Activated CD4-positive, alpha-beta T cell treated with anti-CD3 and anti-CD28 coated beads, Interleukin-2, Interleukin-6, amounts not matched to agents 100 ng/mL and 50 ng/mL, durations not matched to agents 16 hours and 8 hours (primary cell): ENCODE data around the gene TRIM71.
A peak's percentile ranks its signal among the peaks of the same experiment; 100 is the strongest.
"Not testable (repeated sequence)": the region's sequence is repeated elsewhere in the genome, so short reads cannot be mapped to it uniquely, and the experiment has no call there.

Experiments
- DNase-seq: peaks from one replicate; pipeline ENCODE4 v3.0.0-alpha.2; 2020

Gene TRIM71

DNA sequence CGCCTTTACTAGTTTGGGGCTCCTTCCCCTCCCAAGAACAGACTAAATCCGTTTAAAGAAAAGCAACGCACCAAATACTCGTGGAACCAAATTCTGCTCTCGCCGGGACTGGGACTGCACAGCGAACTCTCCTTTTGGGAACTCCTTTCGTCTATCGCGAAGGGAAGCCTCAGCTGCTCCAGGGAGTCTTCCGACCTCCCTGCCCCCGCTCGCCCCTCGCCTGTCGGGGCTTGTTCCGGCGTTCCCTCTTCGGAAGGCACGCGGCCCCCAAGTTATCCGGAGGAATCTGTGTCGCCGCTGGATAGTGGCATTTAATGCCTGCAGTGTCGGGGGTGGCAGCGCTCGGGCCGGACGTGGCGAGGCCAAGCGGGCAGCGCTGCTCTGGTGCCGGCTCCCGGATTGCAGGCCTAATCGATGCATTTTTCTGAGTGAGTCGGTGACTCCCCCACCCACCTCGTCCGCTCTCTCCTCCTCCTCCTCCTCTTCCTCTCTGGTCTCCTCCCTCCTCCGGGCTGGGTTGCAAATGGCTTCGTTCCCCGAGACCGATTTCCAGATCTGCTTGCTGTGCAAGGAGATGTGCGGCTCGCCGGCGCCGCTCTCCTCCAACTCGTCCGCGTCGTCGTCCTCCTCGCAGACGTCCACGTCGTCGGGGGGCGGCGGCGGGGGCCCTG lies at the start of gene TRIM71:
TSS of gene TRIM71 (plus strand) at position 440 of the 671 bp plus-strand sequence. CDS start at position 524, 84 bp downstream.
- DNase-seq: peak; percentile 36

DNA sequence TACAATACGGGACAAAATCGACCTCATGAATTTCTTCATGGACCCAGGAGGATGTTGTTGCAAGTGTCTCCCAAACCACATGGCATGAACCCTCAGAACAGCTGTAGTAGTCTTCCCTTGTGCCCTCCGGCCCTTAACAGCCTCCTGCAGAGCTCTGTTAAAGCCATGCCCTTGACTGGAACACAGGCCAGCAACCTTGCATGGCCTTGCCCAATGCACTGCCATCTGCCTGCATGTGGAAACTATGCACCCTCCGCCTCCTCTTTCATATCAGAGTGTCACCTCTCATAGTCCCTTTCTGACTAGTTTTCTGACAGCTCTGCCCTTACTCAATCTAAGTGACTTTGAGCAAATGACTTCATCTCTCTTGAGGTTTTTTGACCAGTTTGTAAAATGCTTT lies 39.4 kb upstream of the TRIM71 start:
- DNase-seq: peak; percentile 19

DNA sequence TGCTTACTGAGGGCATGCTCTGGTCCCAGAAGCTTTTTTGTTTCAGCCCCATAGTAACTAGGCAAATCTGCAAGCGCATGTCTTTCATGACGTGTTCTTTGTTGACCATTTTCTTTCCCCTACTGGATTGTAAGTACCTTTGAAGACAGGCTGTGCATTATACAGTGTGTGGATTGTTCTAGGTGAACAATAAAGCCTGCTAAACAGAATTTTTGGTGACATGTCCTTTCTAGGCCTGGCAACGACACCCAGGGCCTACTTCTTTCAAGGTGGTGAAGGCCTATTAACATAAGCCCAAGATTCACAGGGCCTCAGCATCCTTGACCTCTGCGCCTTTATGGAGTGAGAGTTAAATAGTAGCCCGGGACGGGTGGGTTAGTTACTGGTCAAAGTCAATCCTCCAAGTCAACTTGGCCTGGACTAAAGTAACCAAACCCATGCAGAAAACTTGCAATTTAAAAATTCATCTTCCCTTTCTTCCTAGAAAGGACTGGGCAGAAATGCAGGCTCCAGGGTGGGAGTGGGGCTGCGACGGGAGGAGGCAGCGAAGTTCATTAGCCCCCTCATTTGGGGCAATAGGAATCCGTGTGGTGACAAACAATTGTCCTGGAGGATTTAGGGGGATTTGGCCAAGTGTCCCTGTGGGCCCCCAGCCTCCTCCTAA lies 37.6 kb upstream of the TRIM71 start:
- DNase-seq: no peak

DNA sequence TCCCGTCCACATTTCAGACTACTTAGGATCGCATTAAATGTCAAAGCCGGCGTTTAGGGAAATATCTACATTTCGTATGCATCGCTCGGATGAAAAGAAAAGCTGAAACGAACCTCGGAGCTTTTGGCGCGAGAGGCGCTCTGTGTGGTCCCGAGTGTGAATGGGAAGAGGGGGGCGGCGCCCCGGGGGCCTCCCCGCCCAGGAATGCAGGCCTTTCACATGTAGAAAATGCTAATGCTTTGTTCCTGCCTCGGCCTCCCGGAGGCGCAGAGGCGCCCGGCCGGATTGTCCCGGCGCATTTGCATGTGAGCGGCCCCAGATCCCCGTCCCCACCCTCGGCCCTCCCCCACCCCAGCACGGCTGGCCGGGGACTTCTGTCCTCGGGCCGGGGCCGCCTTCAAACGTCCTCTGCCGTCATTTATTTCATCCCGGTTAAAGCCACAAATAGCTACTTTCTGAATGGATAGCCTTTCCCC lies 37.0 kb upstream of the TRIM71 start:
- DNase-seq: no peak

DNA sequence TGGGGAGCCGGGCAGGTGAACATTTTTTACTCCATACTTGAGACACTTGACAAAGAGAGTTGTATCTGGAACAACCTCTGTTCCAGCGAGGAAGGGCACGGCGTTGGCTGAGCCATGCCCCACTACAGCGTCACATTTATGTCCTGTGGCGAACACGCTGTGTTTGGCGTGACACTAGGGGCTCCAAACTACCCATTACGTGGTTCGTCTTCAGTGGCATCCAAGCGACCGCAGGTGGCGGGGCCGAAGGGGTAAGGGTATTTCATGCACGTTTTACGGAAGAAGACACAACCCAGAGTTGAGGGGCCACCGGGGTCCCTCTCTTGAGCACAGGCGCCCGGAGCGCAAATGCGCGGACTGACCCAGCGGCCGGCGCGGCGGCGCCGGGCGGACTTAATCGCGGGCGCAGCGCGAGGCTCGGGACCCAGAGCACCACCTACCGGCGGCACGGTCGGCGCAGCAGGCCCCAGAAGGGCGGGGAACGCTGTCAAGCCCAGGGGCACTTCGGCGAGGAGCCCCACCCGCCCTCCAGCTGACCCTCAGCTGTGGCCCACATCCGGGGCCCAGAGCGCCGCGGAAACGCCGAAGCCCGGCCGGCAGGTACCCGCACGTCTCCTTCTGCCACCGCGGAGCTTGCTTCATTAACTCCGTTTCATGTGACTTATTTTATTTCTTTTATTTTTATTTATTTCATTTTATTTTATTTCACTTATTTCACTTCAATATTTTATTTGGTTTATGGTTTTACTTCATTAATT lies 36.4 kb upstream of the TRIM71 start:
- DNase-seq: peak; percentile 83

- not testable (repeated sequence) for DNase-seq
These were observed 35.9 kb upstream of the TRIM71 start for GRCh38 chr3:32781969-32782270.

- DNase-seq: no peak
These were observed 35.4 kb upstream of the TRIM71 start for GRCh38 chr3:32782407-32782806.

DNA sequence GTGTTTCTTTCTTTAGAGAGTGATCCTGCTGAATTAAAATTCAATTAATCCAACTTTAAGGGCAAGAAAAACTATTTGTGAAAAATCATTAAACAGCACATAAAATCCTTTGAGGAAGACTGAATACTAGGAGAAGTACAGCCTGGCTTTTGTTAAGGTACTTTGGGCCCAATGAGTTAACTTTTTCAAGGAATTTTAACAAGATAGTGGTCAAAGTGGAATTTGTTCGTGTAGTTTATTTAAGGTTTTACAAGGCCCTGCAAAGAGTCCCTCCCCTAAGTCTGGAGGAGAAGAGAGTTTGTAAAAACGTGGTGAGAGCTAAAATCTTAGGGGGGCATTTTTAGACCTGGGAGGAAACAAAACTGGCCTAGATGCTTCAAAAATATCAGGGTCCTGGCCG lies 26.0 kb upstream of the TRIM71 start:
- no peak for DNase-seq

- DNase-seq: no peak
These were observed 23.1 kb upstream of the TRIM71 start for GRCh38 chr3:32794487-32795308.

DNA sequence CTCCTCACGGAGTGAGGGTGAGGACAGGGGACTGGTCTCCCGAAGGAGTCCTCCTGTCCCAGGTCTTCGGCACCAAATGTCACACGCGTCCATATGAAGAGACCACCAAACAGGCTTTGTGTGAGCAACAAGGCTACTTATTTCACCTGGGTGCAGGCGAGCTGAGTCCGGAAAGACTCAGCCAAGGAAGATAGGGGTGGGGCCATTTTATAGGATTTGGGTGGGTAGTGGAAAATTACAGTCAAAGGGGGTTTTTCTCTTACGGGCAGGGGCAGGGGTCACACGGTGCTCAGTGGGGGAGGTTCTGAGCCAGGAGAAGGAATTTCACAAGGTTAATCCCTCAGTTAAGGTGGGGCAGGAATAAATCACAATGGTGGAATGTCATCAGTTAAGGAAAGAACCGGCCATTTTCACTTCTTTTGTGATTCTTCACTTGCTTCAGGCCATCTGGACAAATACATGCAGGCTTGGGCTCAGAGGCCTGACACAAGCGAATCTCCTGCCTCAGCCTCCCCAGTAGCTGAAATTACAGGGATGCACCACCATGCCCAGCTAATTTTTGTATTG lies 21.3 kb upstream of the TRIM71 start:
- not testable (repeated sequence) for DNase-seq

DNA sequence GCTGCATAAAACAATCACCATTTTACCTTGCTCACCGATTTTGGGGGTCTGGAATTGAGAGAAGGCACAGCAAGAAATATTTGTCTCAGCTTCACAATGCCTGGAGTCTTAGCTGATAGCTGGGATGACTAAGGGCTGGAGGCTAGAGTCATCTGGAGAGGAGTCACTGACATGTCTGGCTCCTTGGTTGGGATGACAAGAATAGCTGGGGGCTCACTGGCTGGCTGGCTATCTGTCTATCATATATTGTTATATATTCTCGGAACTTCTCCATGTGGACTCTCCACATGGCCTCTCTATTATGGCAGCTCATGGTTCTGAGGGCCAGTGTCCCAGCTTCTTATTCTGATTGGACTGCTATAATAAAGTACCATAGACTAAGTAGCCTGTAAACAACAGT lies 20.0 kb upstream of the TRIM71 start:
- DNase-seq: no peak

- DNase-seq: not testable (repeated sequence)
These were observed 16.4 kb upstream of the TRIM71 start for GRCh38 chr3:32801440-32801839.

DNA sequence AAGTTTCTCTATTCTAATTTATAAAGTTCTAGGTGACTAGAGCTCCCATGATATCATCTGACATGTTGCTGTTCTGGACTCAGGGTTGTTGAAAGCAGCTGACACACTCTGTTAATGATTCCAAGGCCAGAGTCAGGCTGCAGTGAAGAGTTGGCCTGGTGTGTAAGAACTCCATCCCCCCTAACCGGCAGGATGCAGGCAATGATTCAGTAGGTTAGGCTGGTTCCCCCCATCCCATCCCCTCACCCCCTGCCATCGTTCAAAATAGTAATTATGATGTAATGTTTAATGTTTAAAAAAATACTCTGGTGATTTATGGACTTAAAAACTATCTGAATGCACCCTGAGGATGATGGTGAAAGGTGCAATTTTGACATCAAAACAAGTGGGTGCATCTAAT lies 4.6 kb upstream of the TRIM71 start:
- DNase-seq: no peak

GRCh38 chr3:32814361-32814760 lies 3.4 kb upstream of the TRIM71 start:
- no peak for DNase-seq

GRCh38 chr3:32815841-32816438 lies 1.9 kb upstream of the TRIM71 start:
- no peak for DNase-seq

DNA sequence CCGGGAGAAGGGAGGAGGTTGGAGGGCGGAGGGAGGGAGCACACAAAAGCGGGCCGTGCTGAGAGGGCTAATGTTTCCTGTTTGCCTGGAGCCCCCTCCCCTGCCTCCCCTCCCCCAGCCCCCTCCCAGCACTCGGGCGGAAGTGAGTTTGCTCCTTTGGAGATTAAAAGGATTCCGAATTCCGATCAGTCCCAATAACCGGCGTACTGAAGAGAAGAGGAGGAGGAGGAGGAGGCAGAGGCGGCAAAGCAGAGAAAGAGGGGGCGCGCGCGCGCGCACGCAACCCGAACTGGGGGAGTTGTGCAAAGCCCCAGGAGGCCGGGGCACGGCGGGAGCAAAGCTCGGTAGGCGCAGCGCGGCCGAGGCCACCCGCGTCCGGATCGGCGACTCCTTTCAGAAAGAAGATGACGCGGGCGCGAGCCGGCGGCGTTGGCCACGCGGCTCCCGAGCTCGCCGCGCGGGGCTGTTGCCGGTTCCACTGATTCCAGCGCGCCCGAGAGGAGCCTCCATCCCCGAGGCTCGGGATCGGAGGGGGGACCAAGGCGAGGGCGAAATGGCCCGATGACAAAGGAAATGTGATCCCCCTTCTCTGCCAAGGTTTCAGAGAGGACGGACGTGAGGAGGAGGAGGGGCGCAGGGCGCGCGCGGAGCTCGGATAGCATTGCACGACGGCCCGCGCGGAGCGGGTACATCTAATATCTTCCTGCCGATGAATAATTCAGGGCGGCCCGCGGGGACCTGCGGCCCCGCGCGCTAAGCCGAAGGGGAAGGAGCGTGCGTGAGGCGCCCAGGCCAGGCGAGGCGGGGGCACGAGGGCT lies 1.1 kb upstream of the TRIM71 start:
- DNase-seq: peak; percentile 19

- no peak for DNase-seq
These were observed 590 bp upstream of the TRIM71 start for GRCh38 chr3:32817257-32817557.

- no peak for DNase-seq
These were observed 602 bp downstream of the TRIM71 start for GRCh38 chr3:32818229-32818969.

- DNase-seq: no peak
These were observed 1.2 kb downstream of the TRIM71 start for GRCh38 chr3:32818970-32819511.

GRCh38 chr3:32819551-32820348 lies 2.0 kb downstream of the TRIM71 start:
- DNase-seq: no peak
